Kidney epithelial cell (primary cell): ENCODE data around the gene ATP6V0D1. TPM values are rescaled to one million over a fixed set of nuclear protein-coding genes. Genes with fewer than 3 reads are reported as not detected.

Experiments
- DNase-seq: peaks from one replicate; pipeline ENCODE4 v3.0.0-alpha.2; 2010; ENCODE audit warnings: low read depth
- H3K27me3 ChIP-seq: 2 replicates; pipeline ENCODE4 v1.6.0; 2011; ENCODE audit warnings: low read length; ENCODE audit not compliant: control insufficient read depth, insufficient read depth
- H3K36me3 ChIP-seq: 2 replicates; pipeline ENCODE4 v1.5.1; 2011; ENCODE audit warnings: low read length; ENCODE audit not compliant: control insufficient read depth, insufficient read depth
- H3K4me3 ChIP-seq: 2 replicates; pipeline ENCODE4 v1.5.1; 2011; ENCODE audit warnings: low read depth, mild to moderate bottlenecking, control low read depth, low read length
- CTCF ChIP-seq: IDR thresholded peaks from 2 replicates; pipeline ENCODE4 v1.5.1; 2011; ENCODE audit warnings: mild to moderate bottlenecking, moderate library complexity, low read length, control low read depth, inconsistent platforms; ENCODE audit not compliant: insufficient read depth, poor library complexity, severe bottlenecking
- total RNA-seq: library from RNA; depleted of rRNA; stranded (reverse); fragments of >200 nt; gene quantifications from 2 replicates; pipeline ENCODE4 v1.2.3, GENCODE V29; 2015

The ATP6V0D1 gene
- total RNA-seq, 1 donor from 2014 or later, result 157 TPM

GRCh38 chr16:67442581-67443255 lies 38.2 kb downstream of the ATP6V0D1 start:
- Histone ChIP-seq H3K27me3 (no peaks in the 10 kb centered on the region), H3K36me3 (peaks cover 3% of the 10 kb centered on the region), H3K4me3 (no peak overlapping the region)
- DNase-seq, result no peak
- no peak for TF ChIP-seq CTCF

- Histone ChIP-seq H3K4me3 (no peak overlapping the region), H3K27me3 (no peaks in the 10 kb centered on the region), H3K36me3 (peaks cover 3% of the 10 kb centered on the region)
- no peak for DNase-seq
- no peak for TF ChIP-seq CTCF
Measured at GRCh38 chr16:67441907-67442306, 39.0 kb downstream of the ATP6V0D1 start.

- no peak overlapping the region for H3K4me3 ChIP-seq
- peaks cover 3% of the 10 kb centered on the region for H3K36me3 ChIP-seq
- H3K27me3 ChIP-seq, result no peaks in the 10 kb centered on the region
- no peak for DNase-seq
- no peak for TF ChIP-seq CTCF
Measured at GRCh38 chr16:67441271-67441753, 39.6 kb downstream of the ATP6V0D1 start.

GRCh38 chr16:67438824-67439393 lies 42.0 kb downstream of the ATP6V0D1 start:
- Histone ChIP-seq H3K4me3 (no peak overlapping the region), H3K36me3 (peaks cover 3% of the 10 kb centered on the region), H3K27me3 (no peaks in the 10 kb centered on the region)
- TF ChIP-seq CTCF, result no peak
- no peak for DNase-seq

- DNase-seq, result no peak
- peaks cover 3% of the 10 kb centered on the region for H3K36me3 ChIP-seq
- H3K4me3 ChIP-seq, result no peak overlapping the region
- TF ChIP-seq CTCF, result no peak
- H3K27me3 ChIP-seq, result no peaks in the 10 kb centered on the region
Measured at GRCh38 chr16:67438098-67438791, 42.7 kb downstream of the ATP6V0D1 start.

GRCh38 chr16:67437513-67437912 lies 43.4 kb downstream of the ATP6V0D1 start:
- peaks cover 2% of the 10 kb centered on the region for H3K27me3 ChIP-seq
- TF ChIP-seq CTCF, result no peak
- DNase-seq, result no peak
- no peak overlapping the region for H3K4me3 ChIP-seq
- peaks cover 3% of the 10 kb centered on the region for H3K36me3 ChIP-seq
